GM10847 (cell line): ENCODE data around the gene MACROD2.

Experiments used
- POLR2A ChIP-seq: IDR thresholded peaks from 2 replicates; pipeline ENCODE4 v1.6.1; 2011; ENCODE audit not compliant: insufficient read length; ENCODE audit errors: extremely low read depth

MACROD2 gene

DNA sequence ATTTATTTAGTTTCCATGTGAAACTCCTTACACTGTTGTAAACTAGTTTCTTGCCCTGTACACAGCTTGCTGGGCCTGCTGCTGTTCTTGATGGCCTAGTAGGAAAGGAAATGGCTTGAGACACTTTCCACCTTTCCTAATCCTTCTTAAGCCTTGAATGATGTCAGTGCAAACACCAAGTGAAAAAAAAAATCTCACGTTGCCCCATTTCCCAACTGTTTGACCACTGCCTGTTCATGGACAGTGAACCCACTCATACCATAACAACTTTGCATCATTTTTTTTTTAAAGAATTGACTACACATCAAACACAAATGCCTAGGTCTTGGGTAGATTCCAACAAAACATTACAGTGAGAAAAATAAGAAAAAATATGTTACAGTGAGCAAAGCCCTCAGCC, 995.7 kb downstream of the MACROD2 start:
- TF ChIP-seq POLR2A: no peak

DNA sequence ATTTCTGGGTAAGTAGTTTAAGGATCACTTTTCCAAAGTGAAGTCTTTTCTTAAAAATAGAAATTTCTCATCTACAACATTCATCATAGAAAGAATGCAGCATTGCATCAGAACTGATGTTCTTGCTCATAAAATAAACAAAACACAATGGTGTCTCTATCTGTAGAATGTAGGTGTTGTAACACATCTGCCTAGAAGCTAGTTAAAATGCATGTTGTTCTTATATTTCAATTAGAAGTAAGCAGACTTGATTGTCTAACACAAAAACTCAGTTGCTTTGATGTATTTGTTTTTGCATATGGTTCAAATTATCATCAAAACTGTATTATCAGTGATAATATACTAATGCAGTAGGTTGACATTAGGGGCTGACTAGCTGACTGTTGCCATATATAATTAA, 996.8 kb downstream of the MACROD2 start:
- no peak for TF ChIP-seq POLR2A

DNA sequence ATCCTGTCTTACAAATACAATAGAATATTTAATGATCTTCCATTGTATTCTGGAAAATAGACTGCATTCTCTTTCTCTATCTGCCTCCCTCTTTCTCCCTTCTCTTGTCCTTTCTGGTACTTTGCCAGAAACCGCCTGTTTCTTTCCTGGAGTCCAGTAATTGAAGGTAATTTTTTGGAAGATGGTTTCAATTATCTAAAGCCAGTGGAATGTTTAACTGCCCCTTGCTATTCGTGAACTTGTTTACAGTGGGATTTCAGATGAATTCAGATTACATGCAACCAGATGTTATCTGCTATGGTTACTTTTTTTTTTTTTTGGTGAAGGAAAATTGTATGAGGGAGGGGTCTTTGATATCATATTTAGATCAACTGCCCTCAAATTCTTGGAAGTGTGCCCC, 997.6 kb downstream of the MACROD2 start:
- TF ChIP-seq POLR2A: no peak

DNA sequence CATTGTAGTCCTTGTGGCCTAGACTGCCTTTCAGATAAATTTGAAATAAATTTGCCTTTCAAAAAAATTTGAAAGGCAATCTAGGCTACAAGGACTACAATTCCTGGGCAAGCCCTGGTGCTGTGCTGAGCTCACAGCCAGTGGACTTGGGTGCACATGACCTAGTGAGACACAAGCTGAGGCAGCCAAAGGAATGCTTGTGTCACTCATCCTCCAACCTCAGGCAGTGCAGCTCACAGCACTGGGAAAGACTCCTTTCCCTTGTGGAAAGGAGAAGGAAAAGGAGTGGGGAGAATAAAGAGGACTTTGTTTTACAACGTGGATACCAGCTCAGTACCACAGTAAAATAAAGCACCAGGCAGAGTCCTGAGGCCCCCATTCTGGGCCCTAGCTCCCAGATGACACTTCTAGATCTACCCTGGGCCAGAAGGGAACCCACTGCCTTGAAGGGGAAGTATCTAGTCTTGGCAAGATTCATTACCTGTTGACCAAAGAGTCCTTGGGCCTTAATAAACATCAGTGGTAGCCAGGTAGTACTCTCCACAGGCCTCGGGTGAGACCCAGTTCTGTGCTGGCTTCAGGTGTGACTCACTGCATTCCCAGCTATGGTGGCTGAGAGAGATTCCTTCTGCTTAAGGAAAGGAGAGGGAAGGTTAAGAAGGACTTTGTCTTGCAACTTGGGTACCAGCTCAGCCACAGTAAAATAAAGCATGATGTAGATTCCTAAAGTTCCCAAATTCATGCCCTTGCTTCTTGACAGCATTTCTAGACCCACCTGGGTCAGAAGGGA, 1001.8 kb downstream of the MACROD2 start:
- TF ChIP-seq POLR2A: no peak

DNA sequence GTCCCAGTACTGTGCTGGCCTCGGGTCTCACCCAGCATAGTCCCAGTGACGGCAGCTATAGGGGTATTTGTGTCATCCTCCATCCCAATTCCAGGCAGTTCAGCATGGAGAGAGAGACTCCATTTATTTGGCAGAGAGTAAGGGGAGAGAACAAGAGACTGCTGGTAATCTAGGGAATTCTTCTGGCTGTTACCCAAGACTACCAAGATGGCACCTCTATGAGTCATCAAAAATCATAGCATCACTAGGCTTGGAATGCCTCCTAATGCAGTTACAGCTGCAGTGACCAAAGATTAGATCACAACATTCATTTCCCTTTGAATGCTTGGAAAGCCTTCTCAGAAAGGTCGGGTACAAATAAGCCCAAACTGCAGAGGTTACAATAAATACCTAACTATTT, 1002.5 kb downstream of the MACROD2 start:
- no peak for TF ChIP-seq POLR2A

DNA sequence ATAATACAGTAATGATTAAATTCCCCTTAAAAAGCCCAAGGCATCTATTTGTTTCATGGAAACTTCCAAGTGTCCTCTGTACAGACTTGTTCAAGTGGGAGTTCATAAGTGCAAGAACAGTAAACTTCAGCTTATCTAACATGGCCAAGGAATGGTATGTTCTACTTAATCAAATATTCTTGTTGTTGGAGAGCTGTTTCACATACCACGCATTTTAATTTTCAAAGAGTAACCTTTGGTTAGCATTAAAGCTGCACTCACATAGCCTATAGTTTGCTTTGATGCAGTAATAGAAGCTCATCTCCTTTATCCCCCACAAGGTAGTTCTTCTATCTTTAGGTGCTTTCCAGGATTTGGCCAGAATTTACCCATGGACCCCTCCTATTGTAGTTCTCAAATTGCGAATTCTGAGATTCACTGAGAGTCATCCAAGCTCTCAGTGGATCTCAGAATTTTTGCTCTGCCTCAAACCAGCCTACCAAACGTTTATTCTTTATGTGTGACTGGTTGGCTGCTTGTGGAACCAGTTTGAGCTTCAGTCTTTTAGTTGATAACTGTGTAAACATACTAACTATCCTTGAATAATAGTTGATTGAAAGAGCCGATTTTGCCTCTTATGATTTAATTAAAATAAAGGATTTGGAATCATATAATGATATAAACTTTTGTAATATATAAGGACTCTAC, 1010.1 kb downstream of the MACROD2 start:
- TF ChIP-seq POLR2A: no peak

DNA sequence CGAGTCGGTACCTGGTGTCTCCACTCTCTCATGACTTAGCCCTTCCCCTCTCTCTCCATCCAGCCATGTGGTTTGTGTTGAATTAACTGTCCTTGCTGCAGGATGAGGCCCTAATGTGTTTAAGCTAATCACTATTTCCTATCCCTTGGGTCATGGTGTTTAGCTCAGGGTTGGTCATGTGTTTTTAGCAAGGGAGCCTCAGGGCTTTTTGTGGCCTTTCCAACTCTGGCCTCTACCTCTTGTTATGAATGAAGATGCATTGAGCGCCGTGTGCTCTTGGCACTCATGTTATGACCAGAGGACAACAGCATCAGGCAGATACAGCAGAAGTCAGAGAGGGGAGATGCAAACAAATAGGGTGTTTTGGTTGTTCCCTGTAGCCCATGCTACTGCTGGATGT, 1016.3 kb downstream of the MACROD2 start:
- TF ChIP-seq POLR2A: no peak

DNA sequence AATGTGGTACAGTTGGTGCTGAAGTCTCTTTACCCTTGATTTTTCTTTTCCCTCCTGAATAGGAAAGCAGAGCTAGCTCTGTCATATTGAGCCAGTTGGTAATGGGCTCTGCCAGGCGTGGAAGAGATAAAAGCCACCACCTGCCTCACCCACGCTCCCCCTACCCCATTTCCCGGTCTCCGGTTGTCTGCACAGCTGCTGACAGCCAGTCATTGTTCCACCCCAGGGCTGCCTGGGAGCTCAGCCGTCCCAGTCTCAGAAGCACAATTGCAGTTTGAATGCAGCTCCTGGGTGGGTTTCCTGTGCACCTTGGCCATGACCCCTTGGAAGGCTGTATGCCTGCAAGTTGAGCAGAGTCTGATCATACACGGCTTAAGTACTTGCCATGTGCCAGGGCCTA, 1017.2 kb downstream of the MACROD2 start:
- TF ChIP-seq POLR2A: no peak

DNA sequence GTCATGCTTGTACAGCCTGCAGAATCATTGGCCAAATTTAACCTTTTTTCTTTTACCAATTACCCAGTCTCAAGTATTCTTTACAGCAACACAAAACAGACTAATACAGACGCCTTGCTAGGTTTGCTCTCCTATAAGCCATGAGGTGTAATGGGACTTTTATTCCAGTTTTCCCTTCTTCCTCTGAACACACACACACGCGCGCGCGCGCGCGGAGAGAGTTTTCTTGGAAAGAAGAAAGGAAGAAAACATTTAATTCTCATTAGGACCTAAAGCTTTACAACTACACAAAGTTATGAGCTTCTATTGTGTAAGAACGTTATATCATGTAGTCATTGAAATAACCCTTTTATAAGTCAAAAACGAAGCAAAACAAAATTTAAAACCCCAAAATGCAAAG, 1023.6 kb downstream of the MACROD2 start:
- no peak for TF ChIP-seq POLR2A

DNA sequence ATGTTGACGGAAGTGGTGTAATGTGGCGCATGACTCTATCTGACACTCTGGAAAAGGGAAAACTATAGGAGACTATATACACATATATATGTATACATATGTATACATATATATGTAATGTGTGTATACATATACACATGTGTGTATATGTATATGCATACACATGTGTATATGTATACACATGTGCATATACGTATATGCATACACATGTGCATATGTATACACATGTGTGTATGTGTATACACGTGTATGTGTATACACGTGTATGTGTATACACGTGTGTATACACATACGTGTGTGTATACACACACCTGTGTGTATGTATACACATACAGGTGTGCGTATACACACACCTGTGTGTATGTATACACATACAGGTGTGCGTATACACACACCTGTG, 1025.5 kb downstream of the MACROD2 start:
- TF ChIP-seq POLR2A: no peak

DNA sequence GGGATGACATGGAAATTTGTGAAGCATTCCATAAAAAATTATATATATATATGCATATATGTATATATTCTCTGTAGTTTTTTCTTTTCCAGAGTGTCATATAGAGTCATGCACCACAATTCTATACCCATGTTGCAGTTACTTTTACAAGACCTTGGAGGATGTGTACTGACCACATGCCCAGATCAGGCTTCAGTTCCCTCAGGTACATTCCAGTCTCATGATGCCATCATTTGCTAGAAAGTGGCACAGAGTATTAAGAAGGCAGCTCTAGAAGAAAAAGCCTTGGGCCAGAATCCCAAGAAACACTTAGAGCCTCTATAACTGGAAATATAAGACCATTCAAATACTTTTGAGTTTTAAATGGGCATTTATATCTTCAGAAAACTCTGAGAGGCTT, 1027.6 kb downstream of the MACROD2 start:
- TF ChIP-seq POLR2A: no peak

DNA sequence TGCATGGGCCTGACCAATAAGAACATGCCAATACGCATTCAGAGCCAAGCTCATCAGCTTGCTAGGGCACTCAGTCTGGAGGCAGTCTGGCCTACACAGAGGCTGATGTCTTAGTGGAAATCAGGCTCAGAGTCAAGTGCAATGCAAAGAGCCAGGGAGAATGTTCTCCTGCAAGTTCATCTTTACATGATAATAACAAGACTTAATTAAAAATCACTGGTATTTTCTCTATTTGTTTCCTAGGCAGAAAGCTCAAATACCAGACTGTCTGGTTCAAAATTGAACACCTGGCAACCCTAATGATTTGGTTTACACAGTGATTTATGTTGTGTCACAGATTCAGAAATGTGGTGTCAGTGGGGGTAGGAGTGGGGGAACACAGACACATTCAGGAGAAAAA, 1031.4 kb downstream of the MACROD2 start:
- no peak for TF ChIP-seq POLR2A

DNA sequence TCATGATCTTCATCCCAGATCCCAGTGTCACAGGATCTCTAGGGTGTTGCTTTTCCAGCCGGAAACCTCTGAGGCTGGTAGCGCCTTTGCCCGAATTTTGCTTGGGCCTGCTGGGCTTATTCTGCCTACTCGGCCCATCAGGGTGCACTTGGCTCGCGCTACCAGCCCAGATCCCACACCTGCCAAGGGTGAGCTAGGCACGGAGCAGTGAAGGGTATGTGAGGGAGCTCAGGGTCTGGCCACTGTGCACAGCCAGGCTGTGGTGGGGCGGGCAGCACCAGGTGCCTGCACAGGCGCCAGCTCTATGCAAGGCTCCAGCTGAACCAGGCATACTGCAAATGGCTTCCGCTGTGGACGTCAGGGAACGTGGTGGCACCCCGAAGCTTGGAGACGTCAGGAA, 1035.5 kb downstream of the MACROD2 start:
- TF ChIP-seq POLR2A: no peak

DNA sequence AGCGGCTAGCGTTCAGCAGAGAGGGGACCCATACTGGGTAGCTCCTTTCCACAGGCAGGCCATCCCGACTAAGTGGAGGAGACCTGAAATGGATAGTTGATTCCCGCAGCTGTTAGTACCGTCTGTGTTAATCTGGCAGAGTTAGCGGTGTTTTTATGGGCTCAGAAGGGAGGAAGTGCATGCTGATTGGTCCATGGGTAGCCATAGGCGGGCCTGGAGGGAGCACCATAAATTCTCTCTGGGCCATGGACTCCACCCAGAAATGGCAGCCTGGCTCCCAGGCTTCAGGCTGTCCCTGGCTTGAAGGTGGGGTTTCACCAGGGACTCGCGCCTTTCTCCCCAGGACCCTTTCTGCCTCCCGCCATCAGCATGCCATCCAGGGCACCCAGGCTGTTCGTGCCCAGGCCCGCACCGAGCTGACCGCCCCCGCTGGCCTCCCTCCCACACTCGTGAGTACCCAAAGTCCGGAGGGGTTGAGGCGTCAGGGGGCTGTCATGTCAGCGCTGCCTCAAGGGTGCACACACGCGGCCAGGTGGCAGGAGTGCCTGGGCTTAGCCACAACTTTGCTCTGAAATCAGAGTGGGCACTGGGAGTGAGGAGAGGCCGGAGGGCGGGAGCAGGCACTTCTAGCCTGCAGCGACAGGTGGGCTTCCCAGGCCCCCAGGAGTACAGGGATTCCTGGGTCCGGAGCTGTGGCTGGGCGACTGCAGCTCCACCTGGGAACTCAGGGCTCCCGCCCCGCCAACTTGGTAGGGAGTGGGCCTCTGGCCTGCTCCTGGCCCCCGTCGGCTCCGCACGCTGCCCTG, 1036.4 kb downstream of the MACROD2 start:
- TF ChIP-seq POLR2A: no peak

DNA sequence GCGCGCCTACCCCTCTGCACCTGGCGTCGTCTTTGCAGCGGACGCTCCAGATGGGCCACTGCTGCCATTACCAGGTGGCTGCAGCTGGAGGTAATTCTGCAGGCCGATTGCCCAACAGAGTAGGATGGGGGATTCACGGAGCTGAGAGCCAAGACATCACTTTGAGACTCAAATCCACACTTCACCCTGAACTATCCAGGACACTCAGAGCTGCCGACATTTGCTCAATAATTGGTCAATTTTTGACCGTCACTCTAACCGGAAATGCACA, 1037.0 kb downstream of the MACROD2 start:
- TF ChIP-seq POLR2A: no peak

DNA sequence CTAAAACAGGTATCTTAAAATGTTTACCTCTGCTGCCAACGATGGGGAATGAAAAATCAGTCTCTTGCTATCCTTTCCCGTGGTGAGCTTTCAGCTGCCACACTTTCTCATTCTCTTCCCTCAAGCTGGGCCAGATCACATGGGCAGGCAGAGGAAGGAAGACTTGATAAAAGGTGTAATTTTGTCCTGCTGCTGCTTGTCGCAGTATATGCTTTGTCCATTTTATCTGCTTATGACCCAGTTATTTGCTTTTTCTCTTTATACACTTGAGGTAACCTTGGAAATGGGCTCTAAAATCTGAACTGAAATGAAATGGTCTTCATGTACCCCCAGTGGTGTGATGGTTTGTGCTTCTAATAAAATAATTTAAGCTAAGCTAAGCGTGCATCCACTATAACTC, 1038.0 kb downstream of the MACROD2 start:
- TF ChIP-seq POLR2A: no peak

DNA sequence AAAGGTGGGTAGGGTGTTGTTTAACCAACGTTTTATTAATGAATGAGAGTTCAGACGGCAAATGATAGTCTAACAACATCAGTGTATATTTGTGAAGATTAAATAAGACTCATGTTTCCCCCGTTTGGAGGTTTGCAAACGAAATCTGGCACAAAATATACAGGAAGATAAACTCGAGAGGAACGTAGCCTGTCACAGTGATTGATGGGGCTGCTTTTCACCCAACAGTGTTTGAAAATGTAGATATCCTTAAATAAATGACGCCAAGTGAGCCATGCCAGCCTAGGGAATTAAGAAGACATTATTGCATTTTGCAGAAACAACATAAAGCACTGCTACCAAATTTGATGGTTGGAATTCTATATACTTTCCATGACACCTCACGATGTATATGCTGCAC, 1038.6 kb downstream of the MACROD2 start:
- no peak for TF ChIP-seq POLR2A

DNA sequence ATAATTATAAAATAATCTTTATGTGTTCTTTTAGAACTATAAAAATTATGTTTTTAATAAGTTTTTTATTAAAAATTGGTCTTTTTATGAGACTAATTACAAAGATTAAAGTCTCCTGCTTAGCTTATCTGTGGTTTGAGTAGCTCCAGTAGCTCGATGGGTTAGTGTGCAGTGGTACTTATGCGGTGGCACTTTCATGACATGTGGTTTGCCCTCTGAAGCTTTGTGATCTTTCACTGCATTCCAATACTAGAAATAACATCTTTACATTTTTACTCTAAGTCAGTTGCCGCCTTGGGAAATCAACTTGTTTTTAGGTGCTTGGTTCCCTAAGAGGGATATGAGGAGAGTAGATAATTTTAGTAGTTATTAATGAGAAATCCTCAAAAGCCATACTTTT, 1041.6 kb downstream of the MACROD2 start:
- TF ChIP-seq POLR2A: no peak
